Fibroblast of skin of left quadriceps (primary cell): Measurements from ENCODE around the gene ZNF750.

ENCODE experiments used
- DNase-seq, 2 experiments: peaks; one replicate each; pipeline ENCODE4 v3.0.0-alpha.2; 2013; ENCODE audit warnings: low read depth in 2 of 2

Gene ZNF750

DNA sequence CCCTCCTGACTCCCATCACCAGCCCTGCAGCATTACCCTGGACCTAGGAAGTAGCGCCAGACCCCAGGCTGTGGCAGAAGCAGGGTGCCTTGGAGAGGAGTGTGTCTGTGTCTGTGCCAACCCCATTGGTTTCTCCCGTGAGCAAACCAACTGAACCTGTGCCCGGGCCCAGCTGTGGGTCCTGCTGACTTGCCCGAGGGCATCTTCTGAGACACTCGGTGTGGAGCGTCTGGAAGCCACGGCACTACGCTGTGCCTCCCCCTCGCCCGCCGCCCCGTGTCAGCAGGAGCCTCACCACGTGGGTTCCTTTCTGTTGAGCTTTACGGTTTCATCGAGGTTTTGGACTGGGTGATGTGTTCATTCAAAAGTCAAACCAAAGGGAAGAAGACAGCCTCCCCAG is 27.8 kb downstream of the ZNF750 start:
- DNase-seq: no peak

DNA sequence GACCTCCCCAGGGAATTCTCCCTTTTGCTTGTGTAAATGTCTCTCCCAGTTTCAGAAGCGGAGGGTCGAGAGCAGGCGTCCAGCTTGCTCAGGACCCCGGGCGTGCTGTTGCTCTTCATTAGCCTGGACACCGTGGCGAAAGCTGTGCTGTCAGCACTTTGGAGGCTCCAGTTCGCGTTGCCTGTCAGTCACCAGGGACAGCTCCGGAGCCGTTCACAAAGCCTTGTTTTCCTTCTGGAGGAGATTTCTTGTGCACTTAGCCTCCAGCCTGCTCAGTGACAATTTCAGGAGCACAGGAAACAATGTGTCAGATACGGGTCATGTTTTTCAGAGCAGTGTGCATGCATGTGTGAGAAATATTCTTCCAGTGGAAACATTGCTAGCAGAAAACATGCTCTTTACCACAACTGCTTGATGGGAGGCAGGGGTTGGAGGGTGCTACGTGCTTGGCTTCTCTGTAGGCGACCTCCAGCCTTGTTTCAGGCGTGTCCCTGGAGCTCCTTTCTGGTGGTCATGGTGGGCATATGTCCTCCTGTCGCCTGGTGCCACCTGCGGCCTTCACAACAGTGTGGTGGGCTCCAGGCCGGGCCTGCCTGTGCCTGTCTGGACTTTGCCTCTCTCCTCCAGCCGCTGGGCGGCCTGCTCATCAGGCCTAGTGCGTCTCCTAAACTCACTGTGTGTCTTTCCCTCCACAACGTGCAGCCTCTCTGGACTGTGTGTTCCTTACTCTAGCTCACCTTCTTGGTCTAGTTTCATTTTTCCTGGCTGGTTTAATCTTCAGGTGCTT is 29.0 kb downstream of the ZNF750 start:
- DNase-seq: no peak

DNA sequence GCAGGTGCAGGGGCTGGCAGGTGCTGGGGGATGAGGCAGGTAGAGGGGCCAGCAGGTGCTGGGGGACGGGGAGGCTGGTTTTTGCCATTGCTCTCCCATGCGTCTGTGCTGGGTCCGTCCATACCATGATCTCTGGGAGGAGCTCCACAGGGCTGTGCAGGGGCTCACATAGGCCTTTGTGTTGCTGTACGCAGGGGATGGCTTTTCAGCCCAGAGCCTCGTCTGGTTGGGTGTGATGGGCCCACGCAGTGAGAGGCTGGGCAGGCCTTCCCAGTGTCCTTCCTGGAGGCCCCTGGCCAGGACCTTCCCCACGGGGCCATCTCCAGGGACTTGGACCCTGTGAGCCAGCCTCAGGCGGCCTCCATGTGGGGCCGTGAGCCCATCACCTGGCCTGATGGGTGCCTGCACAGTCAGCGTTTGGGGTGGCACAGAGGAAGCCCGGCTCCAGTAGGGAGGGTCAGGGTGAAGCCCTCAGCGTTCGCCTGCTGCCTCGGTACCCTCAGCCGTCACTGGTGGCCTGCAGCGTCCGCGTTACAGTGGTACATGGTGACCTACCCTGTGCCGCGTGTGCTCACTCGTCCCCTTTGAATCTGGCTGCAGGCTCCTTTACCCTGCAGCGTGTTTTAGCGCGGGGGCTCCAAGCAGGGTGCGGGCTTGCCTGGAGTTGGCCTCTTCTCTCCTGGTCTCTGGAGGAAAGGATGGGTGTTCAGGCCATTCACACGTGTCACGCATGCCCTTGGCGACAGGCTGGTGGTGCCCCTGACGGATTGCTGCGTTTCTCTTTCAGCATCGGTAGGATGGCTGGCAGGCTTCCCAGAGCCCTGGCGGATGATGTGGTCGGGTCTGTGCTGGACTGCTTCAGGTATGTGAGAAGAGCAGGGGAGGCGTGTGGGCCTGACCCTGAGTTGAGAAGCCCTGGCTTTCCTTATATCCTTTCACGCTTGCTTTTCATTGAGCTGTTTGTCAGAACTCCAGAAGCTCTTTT is 30.6 kb downstream of the ZNF750 start:
- DNase-seq: no peak

DNA sequence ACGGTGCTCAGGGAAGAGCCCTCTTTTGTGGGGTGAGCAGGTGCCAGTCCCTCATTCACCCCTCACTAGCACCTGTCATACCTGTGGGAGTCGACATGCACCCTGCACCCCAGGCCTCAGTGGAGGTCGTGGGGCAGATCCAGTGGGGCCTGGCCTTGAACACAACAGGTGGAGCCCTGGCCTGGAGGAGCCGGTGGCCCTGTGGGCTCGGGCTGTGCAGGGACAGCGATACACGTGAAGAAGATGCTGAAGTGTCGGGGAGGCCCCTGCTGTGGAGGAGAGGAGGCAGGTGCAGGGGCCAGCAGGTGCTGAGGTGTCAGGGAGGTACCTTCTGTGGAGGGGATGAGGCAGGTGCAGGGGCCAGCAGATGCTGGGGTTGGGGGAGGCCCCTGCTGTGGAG is 31.8 kb downstream of the ZNF750 start:
- DNase-seq: no peak

GRCh38 chr17:82807562-82807961 is 32.3 kb downstream of the ZNF750 start:
- DNase-seq: no peak

DNA sequence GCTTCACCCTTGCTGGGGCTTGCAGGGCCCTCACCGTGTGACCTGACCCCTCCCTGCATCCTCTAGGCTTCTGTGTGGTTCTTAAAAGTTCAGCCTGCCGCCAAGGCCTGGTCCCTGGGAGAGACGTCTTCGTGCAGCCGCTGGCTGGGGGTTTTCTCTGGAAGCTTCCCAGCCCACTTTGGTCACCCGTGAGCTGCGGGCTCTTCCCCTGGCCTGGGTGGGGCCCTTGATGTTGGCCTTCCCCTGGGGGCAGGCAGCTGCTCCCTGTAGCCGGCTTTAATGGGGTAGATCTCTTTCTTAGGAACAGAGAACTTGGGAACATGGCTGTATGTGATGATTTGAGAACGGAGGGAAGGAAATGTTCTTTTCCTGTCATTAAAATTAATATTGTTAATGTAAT is 32.7 kb downstream of the ZNF750 start:
- no peak for DNase-seq

DNA sequence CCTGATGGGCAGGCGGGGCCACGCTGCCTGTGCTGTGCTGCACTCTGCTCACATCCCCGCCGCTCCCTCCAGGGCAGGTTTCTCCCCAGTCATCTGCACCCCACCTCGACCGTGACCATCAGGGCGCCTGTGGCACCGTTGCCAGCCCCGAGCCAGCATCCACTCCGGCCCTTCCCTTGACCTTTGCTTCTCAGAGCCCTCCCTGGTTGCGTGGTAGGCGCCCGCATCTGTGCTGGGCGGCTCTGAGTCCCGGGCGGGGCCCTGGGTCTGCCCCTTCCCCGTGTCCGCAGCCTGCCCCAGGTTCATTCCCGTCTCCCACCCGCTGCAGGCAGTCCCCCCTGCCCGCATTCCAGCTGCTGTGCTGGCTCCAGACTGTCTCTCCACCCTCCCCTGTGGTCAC is 33.2 kb downstream of the ZNF750 start:
- DNase-seq: no peak

GRCh38 chr17:82805823-82806222 is 34.0 kb downstream of the ZNF750 start:
- no peak for DNase-seq

- DNase-seq: no peak
Observed at GRCh38 chr17:82805254-82805653, 34.6 kb downstream of the ZNF750 start.

DNA sequence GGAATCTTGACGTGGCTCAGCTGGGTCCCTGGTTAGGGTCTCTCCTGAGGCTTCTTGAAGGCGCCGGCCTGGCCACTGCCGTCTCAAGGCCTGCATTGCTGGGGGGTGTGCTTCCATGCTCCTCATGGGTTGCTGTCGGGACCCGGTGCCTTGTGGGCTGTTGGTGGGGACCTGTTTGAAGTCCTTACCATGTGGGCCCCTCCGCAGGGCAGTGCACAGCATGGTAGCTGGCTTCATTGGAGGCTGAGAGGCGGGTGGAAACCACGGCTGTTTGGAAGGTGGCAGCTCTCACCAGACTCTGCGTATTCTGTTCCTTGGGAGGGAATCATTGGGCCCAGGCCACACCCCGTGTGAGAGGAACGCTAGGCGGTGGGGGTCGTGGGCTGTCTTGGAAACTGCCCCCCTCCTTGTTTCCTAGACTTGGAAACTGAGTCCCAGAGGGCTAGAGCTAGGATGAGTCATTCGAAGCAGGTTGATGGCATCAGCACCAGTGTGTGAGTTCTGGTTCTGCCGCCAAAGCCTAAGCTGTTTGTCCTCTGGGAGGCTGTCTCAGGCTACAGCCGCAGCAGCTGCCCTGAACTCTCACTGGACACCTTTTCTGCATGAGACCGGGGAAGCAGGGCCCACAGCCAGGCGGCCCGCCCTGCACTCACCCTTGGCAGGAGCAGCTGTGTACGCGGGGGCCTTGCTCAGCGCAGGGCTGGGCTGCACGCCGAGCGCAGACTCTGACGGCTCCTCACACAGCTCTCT is 35.2 kb downstream of the ZNF750 start:
- DNase-seq: no peak

DNA sequence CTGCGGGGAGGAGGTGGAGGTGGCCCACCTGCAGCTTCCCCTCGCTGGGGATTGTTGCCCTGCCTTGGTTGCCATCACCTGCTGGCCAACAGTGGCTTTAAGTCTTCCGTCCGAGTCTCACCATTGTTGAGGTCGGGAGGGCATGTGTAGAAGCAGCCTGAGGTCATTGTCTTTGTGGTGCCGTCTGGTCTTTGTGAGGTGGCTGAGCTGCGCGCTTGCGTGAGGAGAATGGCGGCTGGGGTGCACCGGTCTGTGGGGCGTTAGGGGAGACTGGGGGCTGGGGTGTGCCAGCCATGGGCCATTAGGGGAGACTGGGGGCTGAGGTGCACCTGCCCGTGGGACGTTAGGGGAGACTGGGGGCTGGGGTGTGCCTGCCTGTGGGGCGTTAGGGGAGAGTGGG is 36.2 kb downstream of the ZNF750 start:
- no peak for DNase-seq

- DNase-seq: no peak
Observed at GRCh38 chr17:82803185-82803584, 36.6 kb downstream of the ZNF750 start.

DNA sequence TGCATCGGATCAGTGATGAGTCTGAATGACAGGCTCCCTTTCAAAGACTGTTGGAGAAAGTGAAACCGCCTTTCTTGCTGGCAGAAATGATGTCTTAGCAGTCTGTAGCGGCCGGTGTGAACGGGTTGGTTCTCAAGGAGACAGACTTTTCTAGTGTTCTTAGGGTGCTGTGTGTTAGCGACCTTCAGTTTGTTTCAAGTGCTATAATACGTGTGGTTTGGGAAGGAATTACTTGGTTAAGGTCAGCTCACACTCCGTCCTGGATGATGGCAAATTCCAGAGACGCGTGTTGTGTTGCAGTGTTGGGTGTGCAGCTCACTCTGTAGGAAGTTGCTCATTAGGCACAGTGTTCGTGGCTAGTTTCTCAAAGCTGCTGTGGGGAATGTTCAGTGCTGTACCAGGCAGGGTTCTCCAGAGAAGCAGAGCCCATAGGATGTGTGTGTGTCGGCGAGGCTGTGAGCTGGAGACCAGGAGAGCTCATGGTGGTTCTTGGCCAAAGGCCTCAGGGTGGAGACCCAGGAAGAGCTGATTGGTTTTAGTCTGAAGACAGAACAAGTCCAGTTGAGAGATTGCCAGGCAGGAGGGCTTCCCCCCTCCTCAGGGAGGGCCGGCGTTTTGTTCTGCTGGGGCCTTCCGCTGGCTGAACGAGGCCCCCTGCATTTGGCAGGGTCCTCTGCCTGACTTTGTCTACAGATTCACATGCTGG is 37.6 kb downstream of the ZNF750 start:
- no peak for DNase-seq

GRCh38 chr17:82801377-82801970 is 38.3 kb downstream of the ZNF750 start:
- no peak for DNase-seq

DNA sequence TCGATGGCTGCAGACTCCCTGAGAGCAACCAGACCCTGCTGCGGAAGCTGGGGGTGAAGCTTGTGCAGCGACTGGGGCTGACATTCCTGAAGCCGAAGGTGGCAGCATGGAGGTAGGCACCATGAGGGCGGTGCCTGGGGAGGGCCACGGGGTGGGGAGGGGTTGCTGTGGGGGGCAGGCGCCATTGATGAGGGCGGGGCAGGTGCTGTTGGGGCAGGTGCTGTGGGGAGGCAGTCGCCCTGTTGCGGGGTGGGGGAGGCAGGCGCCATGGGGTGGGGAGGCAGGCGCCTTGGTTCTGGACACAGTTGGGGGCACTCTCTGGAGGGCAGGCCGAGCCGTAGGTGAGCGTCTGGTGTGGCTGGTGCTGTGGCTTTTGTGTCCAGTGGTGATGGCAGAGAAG is 38.9 kb downstream of the ZNF750 start:
- DNase-seq: no peak

DNA sequence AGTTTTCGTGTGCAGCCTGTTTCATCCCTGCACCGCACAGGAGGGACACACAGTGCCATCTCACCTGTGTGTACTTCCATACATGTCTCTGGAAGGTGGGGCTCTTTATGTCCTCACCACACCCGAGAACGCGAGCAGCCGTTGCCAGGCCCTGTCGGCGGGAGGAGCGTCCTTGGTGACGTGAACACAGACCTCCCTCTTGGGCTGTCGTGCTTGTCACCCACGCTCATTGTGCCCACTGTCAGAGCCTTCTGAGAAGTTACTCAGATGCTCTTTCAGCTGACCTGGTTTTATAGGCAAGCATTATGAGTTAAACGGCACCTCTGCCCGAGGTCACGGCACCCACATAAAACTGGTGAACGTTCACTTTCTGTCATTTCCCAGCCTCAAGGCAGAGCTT is 40.2 kb downstream of the ZNF750 start:
- DNase-seq: no peak

- no peak for DNase-seq
Observed at GRCh38 chr17:82798752-82799151, 41.1 kb downstream of the ZNF750 start.

DNA sequence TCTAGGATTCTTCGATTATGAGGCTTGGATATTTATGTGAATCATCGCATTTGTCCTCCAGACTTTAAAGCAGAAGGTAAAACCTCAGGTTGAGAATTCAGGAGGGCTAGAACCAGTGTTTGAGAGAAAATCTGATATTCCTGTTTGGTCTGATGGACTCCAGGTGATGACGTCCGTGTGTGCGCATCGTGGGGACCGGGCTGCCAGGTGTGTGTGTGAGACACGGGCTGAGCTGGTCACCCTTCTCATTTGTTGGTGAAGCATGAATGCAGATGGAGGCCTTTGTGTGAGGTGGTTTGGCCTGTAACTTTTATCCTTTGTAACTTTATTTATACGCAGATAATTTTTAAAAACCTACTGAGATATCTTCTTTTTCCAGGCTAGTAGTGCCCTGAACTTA is 42.8 kb downstream of the ZNF750 start:
- DNase-seq: no peak

DNA sequence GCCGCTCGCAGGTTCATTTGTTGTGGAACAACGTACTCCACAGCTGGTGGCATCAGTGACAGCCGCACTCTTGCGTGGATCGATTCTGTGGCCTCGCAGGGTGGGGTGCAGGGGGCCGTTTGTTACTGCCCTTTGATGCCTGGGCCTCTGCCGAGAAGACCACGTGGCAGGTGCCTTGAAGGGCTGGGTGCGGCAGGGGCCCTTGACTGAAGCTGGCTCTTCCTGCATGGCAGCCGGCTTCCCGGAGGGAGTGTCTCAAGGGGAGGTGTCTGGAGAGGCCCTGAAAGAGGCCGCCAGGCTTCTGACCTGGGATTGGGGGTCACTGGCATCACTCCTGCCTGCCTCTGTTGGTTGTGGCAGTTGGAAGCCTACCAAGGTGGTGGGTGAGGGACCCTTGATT is 44.2 kb downstream of the ZNF750 start:
- DNase-seq: no peak

GRCh38 chr17:82794781-82795482 is 44.9 kb downstream of the ZNF750 start:
- no peak for DNase-seq
